Neural progenitor cell (in vitro differentiated cells): Measurements from ENCODE around the gene CYCS. TPM values are rescaled to one million over a fixed set of nuclear protein-coding genes. Genes with fewer than 3 reads are reported as not detected.
"Not testable (repeated sequence)": the region's sequence is repeated elsewhere in the genome, so short reads cannot be mapped to it uniquely, and the experiment has no call there.

ENCODE experiments used
- DNase-seq: peaks from one replicate; pipeline ENCODE4 v3.0.0-alpha.2; 2016; ENCODE audit warnings: low spot score
- H2AFZ ChIP-seq: fragments of 200-600 bp; sonication (generic); replicated peaks from 2 replicates; pipeline ENCODE4 v1.6.1; 2016; ENCODE audit warnings: antibody characterized with exemption
- H3F3A ChIP-seq: fragments of 200-600 bp; sonication (generic); 2 replicates; pipeline ENCODE4 v1.6.1; 2016; ENCODE audit warnings: antibody characterized with exemption, low read depth
- H3K27ac ChIP-seq: fragments of 200-600 bp; sonication (generic); 2 replicates; pipeline ENCODE4 v1.5.1; 2016; ENCODE audit warnings: mild to moderate bottlenecking
- H3K27me3 ChIP-seq: fragments of 200-600 bp; sonication (generic); 2 replicates; pipeline ENCODE4 v1.6.1; 2016; ENCODE audit warnings: mild to moderate bottlenecking, moderate library complexity
- H3K36me3 ChIP-seq: fragments of 200-600 bp; sonication (generic); 2 replicates; pipeline ENCODE4 v1.5.1; 2016
- H3K4me1 ChIP-seq: fragments of 200-600 bp; sonication (generic); 2 replicates; pipeline ENCODE4 v1.6.1; 2016; ENCODE audit warnings: mixed run types
- H3K4me2 ChIP-seq: fragments of 200-600 bp; sonication (generic); 2 replicates; pipeline ENCODE4 v1.6.1; 2016
- H3K4me3 ChIP-seq: fragments of 200-600 bp; sonication (generic); 2 replicates; pipeline ENCODE4 v1.5.1; 2016
- H3K79me2 ChIP-seq: fragments of 200-600 bp; sonication (generic); 2 replicates; pipeline ENCODE4 v1.6.1; 2016; ENCODE audit warnings: low read depth
- H3K9ac ChIP-seq: fragments of 200-600 bp; sonication (generic); 2 replicates; pipeline ENCODE4 v1.6.1; 2016
- H3K9me3 ChIP-seq: fragments of 200-600 bp; sonication (generic); 2 replicates; pipeline ENCODE4 v1.5.1; 2016; ENCODE audit warnings: low read depth
- H4K20me1 ChIP-seq: fragments of 200-600 bp; sonication (generic); 2 replicates; pipeline ENCODE4 v1.6.1; 2016; ENCODE audit warnings: low read depth
- H3K27ac Mint-ChIP-seq: 3 replicates; pipeline ENCODE4 v1.8.0; 2021; ENCODE audit warnings: mixed read lengths
- H3K27me3 Mint-ChIP-seq: 2 replicates; pipeline ENCODE4 v1.8.0; 2022; ENCODE audit warnings: low read depth, mild to moderate bottlenecking, inconsistent platforms, moderate library complexity, mixed read lengths; ENCODE audit not compliant: insufficient read depth
- H3K36me3 Mint-ChIP-seq: 3 replicates; pipeline ENCODE4 v1.8.0; 2021; ENCODE audit warnings: mixed read lengths
- H3K4me1 Mint-ChIP-seq: 3 replicates; pipeline ENCODE4 v1.8.0; 2021; ENCODE audit warnings: mixed read lengths
- H3K4me3 Mint-ChIP-seq: 3 replicates; pipeline ENCODE4 v1.8.0; 2021; ENCODE audit warnings: mild to moderate bottlenecking, moderate library complexity, mixed read lengths
- H3K9me3 Mint-ChIP-seq: 3 replicates; pipeline ENCODE4 v1.8.0; 2020; ENCODE audit warnings: mixed read lengths
- CTCF ChIP-seq: fragments of 200-600 bp; sonication (generic); IDR thresholded peaks from 2 replicates; pipeline ENCODE4 v1.5.1; 2017; ENCODE audit warnings: antibody characterized with exemption, mild to moderate bottlenecking
- EZH2 ChIP-seq: fragments of 200-600 bp; sonication (generic); IDR thresholded peaks from 2 replicates; pipeline ENCODE4 v1.6.1; 2017; ENCODE audit warnings: antibody characterized with exemption, mild to moderate bottlenecking, moderate library complexity
- EZH2phosphoT487 ChIP-seq: fragments of 200-600 bp; sonication (generic); IDR thresholded peaks from 2 replicates; pipeline ENCODE4 v1.6.1; 2017; ENCODE audit warnings: antibody characterized with exemption
- total RNA-seq: library from RNA; depleted of rRNA; stranded (reverse); fragments of >200 nt; gene quantifications from 2 replicates; pipeline ENCODE4 v1.2.3, GENCODE V29; 2015; ENCODE audit warnings: low replicate concordance

Gene CYCS
- total RNA-seq, 1 donor from 2014 or later, result 93.9 TPM

GRCh38 chr7:25118048-25118753 lies 6.9 kb downstream of the CYCS start:
- H3K4me3 ChIP-seq, result no peak overlapping the region
- no peak overlapping the region for H2AFZ ChIP-seq
- peaks cover 11% of the 10 kb centered on the region for H3K36me3 ChIP-seq
- H3K79me2 ChIP-seq, result peaks cover 16% of the 10 kb centered on the region
- no peaks in the 10 kb centered on the region for H3K4me1 ChIP-seq
- TF ChIP-seq CTCF (no peak), EZH2 (no peak), EZH2phosphoT487 (no peak)
- no peaks in the 10 kb centered on the region for H3K9me3 ChIP-seq
- H3K27ac ChIP-seq, result no peak overlapping the region
- no peak for DNase-seq
- H4K20me1 ChIP-seq, result no peaks in the 10 kb centered on the region
- H3K27ac Mint-ChIP-seq, result no peak overlapping the region
- H3K4me1 Mint-ChIP-seq, result no peaks in the 10 kb centered on the region
- H3K27me3 ChIP-seq, result no peaks in the 10 kb centered on the region
- H3K4me2 ChIP-seq, result no peak overlapping the region
- peaks cover 7% of the 10 kb centered on the region for H3F3A ChIP-seq
- H3K9ac ChIP-seq, result no peak overlapping the region
- H3K36me3 Mint-ChIP-seq, result peaks cover 16% of the 10 kb centered on the region
- H3K27me3 Mint-ChIP-seq, result no peaks in the 10 kb centered on the region
- H3K4me3 Mint-ChIP-seq, result no peak overlapping the region
- no peaks in the 10 kb centered on the region for H3K9me3 Mint-ChIP-seq

DNA sequence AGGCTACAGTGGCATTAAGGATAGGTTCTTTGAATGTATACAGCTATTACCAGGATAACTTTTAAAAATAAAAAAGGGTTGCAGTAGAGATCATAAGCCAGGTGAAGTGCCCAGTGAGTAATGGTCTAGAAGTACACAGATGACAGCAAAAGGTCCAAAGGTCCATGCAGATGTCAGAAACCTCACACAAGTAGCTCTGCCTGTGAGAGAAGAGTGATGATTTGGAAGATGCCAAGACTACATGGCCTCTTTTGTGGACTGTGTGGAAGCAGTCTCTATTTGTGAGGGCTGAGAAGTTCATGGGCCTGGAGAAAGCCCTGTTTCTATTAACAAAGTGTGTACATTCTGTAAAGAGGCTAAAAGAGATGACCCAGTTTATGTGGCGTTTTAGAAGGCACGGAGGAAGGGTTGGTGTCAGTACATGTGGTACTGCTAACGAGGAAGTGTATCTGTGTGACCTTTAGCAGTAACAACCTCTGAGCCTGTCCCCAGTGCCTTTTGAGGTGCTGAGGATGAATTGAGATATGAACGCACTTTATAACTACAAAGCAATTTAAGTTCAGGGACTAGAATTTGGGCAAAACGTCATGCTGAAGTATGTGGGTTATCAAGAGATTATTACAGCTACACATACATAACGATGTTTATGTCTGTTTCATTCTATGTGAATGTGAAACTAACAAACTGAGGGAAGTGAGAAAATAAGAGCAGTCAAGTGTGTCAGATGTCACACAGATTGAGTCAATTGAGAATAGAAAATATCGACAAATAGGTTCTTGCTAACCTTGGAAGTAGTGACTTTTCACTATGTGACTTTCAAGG lies 7.6 kb downstream of the CYCS start:
- DNase-seq, result no peak
- Mint-ChIP-seq H3K9me3 (no peaks in the 10 kb centered on the region), H3K4me1 (no peaks in the 10 kb centered on the region), H3K36me3 (peaks cover 17% of the 10 kb centered on the region), H3K27me3 (no peaks in the 10 kb centered on the region), H3K27ac (no peak overlapping the region), H3K4me3 (no peak overlapping the region)
- Histone ChIP-seq H2AFZ (no peak overlapping the region), H3K4me3 (no peak overlapping the region), H3K9me3 (no peaks in the 10 kb centered on the region), H3K36me3 (peaks cover 3% of the 10 kb centered on the region), H4K20me1 (no peaks in the 10 kb centered on the region), H3K4me2 (no peak overlapping the region), H3K79me2 (peaks cover 9% of the 10 kb centered on the region), H3K9ac (no peak overlapping the region), H3F3A (peaks cover 7% of the 10 kb centered on the region), H3K27me3 (no peaks in the 10 kb centered on the region), H3K4me1 (no peaks in the 10 kb centered on the region), H3K27ac (no peak overlapping the region)
- TF ChIP-seq CTCF (no peak), EZH2 (no peak), EZH2phosphoT487 (no peak)

- no peak overlapping the region for H3K27ac Mint-ChIP-seq
- Histone ChIP-seq H3K27ac (no peak overlapping the region), H2AFZ (no peak overlapping the region), H4K20me1 (no peaks in the 10 kb centered on the region), H3F3A (peaks cover 7% of the 10 kb centered on the region), H3K36me3 (no peaks in the 10 kb centered on the region), H3K4me3 (no peak overlapping the region), H3K79me2 (peaks cover 2% of the 10 kb centered on the region), H3K9me3 (no peaks in the 10 kb centered on the region), H3K4me1 (no peaks in the 10 kb centered on the region), H3K27me3 (no peaks in the 10 kb centered on the region), H3K4me2 (no peak overlapping the region), H3K9ac (no peak overlapping the region)
- H3K4me1 Mint-ChIP-seq, result no peaks in the 10 kb centered on the region
- H3K4me3 Mint-ChIP-seq, result no peak overlapping the region
- no peaks in the 10 kb centered on the region for H3K27me3 Mint-ChIP-seq
- H3K9me3 Mint-ChIP-seq, result no peaks in the 10 kb centered on the region
- H3K36me3 Mint-ChIP-seq, result peaks cover 11% of the 10 kb centered on the region
- no peak for DNase-seq
- TF ChIP-seq CTCF (no peak), EZH2phosphoT487 (no peak), EZH2 (no peak)
These were observed 8.4 kb downstream of the CYCS start for GRCh38 chr7:25116621-25117020.

- DNase-seq, H3K4me2 ChIP-seq, H3K9ac ChIP-seq, H3K4me1 Mint-ChIP-seq, H3F3A ChIP-seq, H4K20me1 ChIP-seq, H3K4me1 ChIP-seq, H3K27ac ChIP-seq, H3K36me3 ChIP-seq, H3K9me3 ChIP-seq, H3K27ac Mint-ChIP-seq, H3K27me3 ChIP-seq, H3K79me2 ChIP-seq, H3K4me3 ChIP-seq, H3K4me3 Mint-ChIP-seq, H3K36me3 Mint-ChIP-seq, H3K27me3 Mint-ChIP-seq, H2AFZ ChIP-seq: not testable (repeated sequence)
- peaks cover 13% of the 10 kb centered on the region for H3K9me3 Mint-ChIP-seq
These were observed 14.5 kb downstream of the CYCS start for GRCh38 chr7:25110514-25110913.
